K562 (cell line): ENCODE measurements around the gene ALKBH8. TPM values are rescaled to one million over a fixed set of nuclear protein-coding genes. Genes with fewer than 3 reads are reported as not detected.

ENCODE experiments used
- BRF1 ChIP-seq: IDR thresholded peaks from 3 replicates; pipeline ENCODE4 v1.6.1; 2011; ENCODE audit warnings: borderline replicate concordance, mild to moderate bottlenecking; ENCODE audit not compliant: insufficient read length; ENCODE audit errors: extremely low read depth
- E2F1 ChIP-seq: sonication (generic); formaldehyde crosslinking; IDR thresholded peaks from 2 replicates; pipeline ENCODE4 v1.8.1; 2023; ENCODE audit warnings: mild to moderate bottlenecking, missing genetic modification reagents, moderate library complexity
- FOXA3 ChIP-seq, 2 experiments: fragments of 450-650 bp in 1 of 2; sonication (generic) in 1 of 2; formaldehyde crosslinking; IDR thresholded peaks in 1 of 2; conservative IDR thresholded peaks in 1 of 2; 2 replicates each; pipeline versions ENCODE4 v1.4.0 to v1.8.0; 2020 to 2022; ENCODE audit warnings: mild to moderate bottlenecking in 2 of 2, missing genetic modification reagents in 1 of 2
- GTF3C2 ChIP-seq: IDR thresholded peaks from 3 replicates; pipeline ENCODE4 v1.6.1; 2011; ENCODE audit warnings: borderline replicate concordance, mild to moderate bottlenecking, moderate library complexity; ENCODE audit not compliant: insufficient read length; ENCODE audit errors: extremely low read depth
- HNRNPLL ChIP-seq: fragments of 200-400 bp; formaldehyde crosslinking; IDR thresholded peaks from 2 replicates; pipeline ENCODE4 v1.6.1; 2017; ENCODE audit warnings: low read length, low read depth, mild to moderate bottlenecking; ENCODE audit not compliant: poor library complexity, severe bottlenecking
- NBN ChIP-seq: fragments of 450-650 bp; IDR thresholded peaks from 2 replicates; pipeline ENCODE4 v1.6.1; 2016; ENCODE audit warnings: low read depth, mild to moderate bottlenecking
- NR2C1 ChIP-seq, 2 experiments: fragments of 450-650 bp; IDR thresholded peaks; 2 replicates each; pipeline ENCODE4 v1.6.1; 2017; ENCODE audit warnings: mild to moderate bottlenecking in 2 of 2, antibody characterized with exemption in 1 of 2, inconsistent platforms in 1 of 2, missing compliant biosample characterization in 1 of 2, missing genetic modification characterization in 1 of 2
- RAD51 ChIP-seq: fragments of 450-650 bp; IDR thresholded peaks from 2 replicates; pipeline ENCODE4 v1.7.1; 2016; ENCODE audit warnings: low read depth, mild to moderate bottlenecking, borderline replicate concordance
- RBFOX2 ChIP-seq: fragments of 200-400 bp; formaldehyde crosslinking; IDR thresholded peaks from 2 replicates; pipeline ENCODE4 v1.6.1; 2017; ENCODE audit warnings: low read depth, mild to moderate bottlenecking, low read length, moderate library complexity
- SRF ChIP-seq, 2 experiments: fragments of 250-450, 450-650 bp in 1 of 2; sonication (Bioruptor Pico) in 1 of 2; sonication (generic) in 1 of 2; formaldehyde crosslinking; IDR thresholded peaks; 2 replicates each; pipeline versions ENCODE4 v1.5.0 to v1.5.1; 2020 to 2022; ENCODE audit warnings: mild to moderate bottlenecking in 1 of 2, missing genetic modification reagents in 1 of 2
- TAF15 ChIP-seq: fragments of 200-400 bp; formaldehyde crosslinking; IDR thresholded peaks from 2 replicates; pipeline ENCODE4 v1.6.1; 2017; ENCODE audit warnings: mild to moderate bottlenecking, low read depth, low read length, moderate library complexity
- UBTF ChIP-seq, 2 experiments: IDR thresholded peaks; 2 replicates each; pipeline ENCODE4 v1.6.1; 2012; ENCODE audit warnings: improper control_type of control experiment in 2 of 2, low read depth in 2 of 2, low read length in 2 of 2, borderline replicate concordance in 1 of 2
- YY1 ChIP-seq, 3 experiments: IDR thresholded peaks; 2 replicates each; pipeline ENCODE4 v1.6.1; 2011; ENCODE audit warnings: low read length in 2 of 3, mild to moderate bottlenecking in 2 of 3, moderate library complexity in 2 of 3, borderline replicate concordance in 1 of 3, control low read depth in 1 of 3, low read depth in 1 of 3; ENCODE audit not compliant: insufficient read depth in 3 of 3, insufficient replicate concordance in 2 of 3, control insufficient read depth in 1 of 3, insufficient read length in 1 of 3; ENCODE audit errors: extremely low read depth in 1 of 3
- ZEB2 ChIP-seq: fragments of 450-650 bp; IDR thresholded peaks from 2 replicates; pipeline ENCODE4 v1.6.1; 2016
- ZNF133 ChIP-seq: fragments of 250-450 bp; sonication (Bioruptor Pico); IDR thresholded peaks from 2 replicates; pipeline ENCODE4 v1.4.0; 2020; ENCODE audit warnings: mild to moderate bottlenecking
- ZNF408 ChIP-seq: fragments of 250-450 bp; sonication (Bioruptor Pico); IDR thresholded peaks from 2 replicates; pipeline ENCODE4 v1.4.0; 2020; ENCODE audit warnings: low read depth, mild to moderate bottlenecking, moderate library complexity
- ZSCAN29 ChIP-seq: fragments of 450-650 bp; IDR thresholded peaks from 2 replicates; pipeline ENCODE4 v1.6.1; 2017
- polyA plus RNA-seq, 8 experiments: library from polyadenylated mRNA; depleted of rRNA in 4 of 8; stranded (reverse) in 5 of 8; unstranded in 3 of 8; fragments of >200 nt; fragmentation: Nextera tagmentation in 2 of 8; fragmentation: Illumina TruSeq in 1 of 8; extraction: Ambion mirVana in 2 of 8; extraction: Trizol in 1 of 8; gene quantifications; 2 replicates each; pipeline versions ENCODE4 v1.2.1 to v1.2.3, GENCODE V29; 2011 to 2014; ENCODE audit warnings: inconsistent platforms in 1 of 8, missing spikeins in 1 of 8
- total RNA-seq, 7 experiments: library from RNA; depleted of rRNA in 6 of 7; stranded (reverse); fragments of >200 nt in 6 of 7; fragmentation: Illumina TruSeq in 2 of 7; extraction: Trizol in 2 of 7; gene quantifications; 2 replicates each; pipeline versions ENCODE4 v1.2.1 to v1.2.3, GENCODE V29; 2011 to 2021; ENCODE audit warnings: low replicate concordance in 1 of 7

Gene ALKBH8
- total and polyA plus RNA-seq, 9 of the 15 experiments (the other 6 are each of a cell fraction or from before 2014, with no cell fraction given) = 4.3 to 14.4 (median 9.1) TPM

GRCh38 chr11:107565219-107565937 lies at the start of gene ALKBH8 (continued):
- TF ChIP-seq TAF15 (no peak), UBTF (IDR thresholded peaks at IDR 0.05; ENCODE audit: borderline replicate concordance in 1 of 2, low read depth in 2 of 2, low read length in 2 of 2) (no peak), YY1 (IDR thresholded peaks at IDR 0.05; ENCODE audit: borderline replicate concordance in 1 of 3, control insufficient read depth in 1 of 3, extremely low read depth in 1 of 3, insufficient read depth in 3 of 3, insufficient read length in 1 of 3, insufficient replicate concordance in 2 of 3, low read depth in 1 of 3, low read length in 2 of 3) (peak; percentile 96 to 99 (median 99)), ZNF133 (no peak), NR2C1 (IDR thresholded peaks at IDR 0.05) (peak; percentile 55), NR2C1 (tag; IDR thresholded peaks at IDR 0.05) (peak; percentile 80), RAD51 (peak; percentile 47), GTF3C2 (no peak), BRF1 (no peak), SRF (CRISPR knock-in tag; IDR thresholded peaks at IDR 0.05) (peak in 1 of 2 experiments; percentile 22; a peak in 1 of 4 replicates), ZSCAN29 (no peak), NBN (no peak), FOXA3 (CRISPR knock-in tag; conservative IDR thresholded peaks at IDR 0.05 in 1 of 2, IDR thresholded peaks at IDR 0.05 in 1 of 2) (no peak), HNRNPLL (peak; percentile 31), ZNF408 (CRISPR knock-in tag) (no peak), E2F1 (CRISPR knock-in tag) (no peak; the same call in 1 of the 2 replicates), RBFOX2 (peak; percentile 75), ZEB2 (no peak)
